Fibroblast of lung (primary cell): ENCODE measurements around the gene VPS13D. TPM values are rescaled to one million over a fixed set of nuclear protein-coding genes. Genes with fewer than 3 reads are reported as not detected.

ENCODE experiments used
- DNase-seq, 2 donors: peaks; one replicate each; pipeline versions ENCODE4 v3.0.0 to v3.0.0-alpha.2; 2010; ENCODE audit warnings: low read depth in 2 of 2
- H2AFZ ChIP-seq: 2 replicates; pipeline ENCODE4 v1.5.1; 2012; ENCODE audit warnings: low read length, control low read depth, inconsistent platforms
- H3K27ac ChIP-seq: 2 replicates; pipeline ENCODE4 v1.5.1; 2011; ENCODE audit warnings: low read length, control low read depth; ENCODE audit not compliant: insufficient read depth
- H3K27me3 ChIP-seq: 2 replicates; pipeline ENCODE4 v1.5.1; 2011; ENCODE audit warnings: mild to moderate bottlenecking, low read length; ENCODE audit not compliant: control insufficient read depth, insufficient read depth
- H3K36me3 ChIP-seq: 2 replicates; pipeline ENCODE4 v1.5.1; 2011; ENCODE audit warnings: low read length; ENCODE audit not compliant: control insufficient read depth, insufficient read depth
- H3K4me1 ChIP-seq: 2 replicates; pipeline ENCODE4 v1.5.1; 2011; ENCODE audit warnings: low read length; ENCODE audit not compliant: control insufficient read depth, insufficient read depth; ENCODE audit errors: extremely low read depth
- H3K4me2 ChIP-seq: 2 replicates; pipeline ENCODE4 v1.5.1; 2011; ENCODE audit warnings: low read length, control low read depth; ENCODE audit not compliant: insufficient read depth; ENCODE audit errors: extremely low read depth
- H3K4me3 ChIP-seq, 4 experiments: fragments of 200-600 bp in 1 of 4; sonication (generic) in 1 of 4; replicated peaks in 1 of 4; 2 replicates each; pipeline ENCODE4 v1.5.1; 2011 to 2016; ENCODE audit warnings: low read length in 4 of 4, low read depth in 3 of 4, mild to moderate bottlenecking in 3 of 4, control low read depth in 2 of 4, inconsistent platforms in 1 of 4, mixed read lengths in 1 of 4; ENCODE audit not compliant: insufficient read depth in 1 of 4; ENCODE audit errors: control extremely low read depth in 1 of 4
- H3K79me2 ChIP-seq: 2 replicates; pipeline ENCODE4 v1.5.1; 2012; ENCODE audit warnings: mild to moderate bottlenecking, low read length, inconsistent platforms; ENCODE audit not compliant: control insufficient read depth, insufficient read depth
- H3K9ac ChIP-seq: 2 replicates; pipeline ENCODE4 v1.5.1; 2011; ENCODE audit warnings: mild to moderate bottlenecking, low read length, control low read depth; ENCODE audit not compliant: insufficient read depth
- H3K9me3 ChIP-seq: 2 replicates; pipeline ENCODE4 v1.5.1; 2012; ENCODE audit warnings: low read depth, low read length; ENCODE audit not compliant: control insufficient read depth, insufficient read depth
- H4K20me1 ChIP-seq: 2 replicates; pipeline ENCODE4 v1.5.1; 2011; ENCODE audit warnings: low read length; ENCODE audit not compliant: control insufficient read depth, insufficient read depth; ENCODE audit errors: extremely low read depth
- EZH2 ChIP-seq: IDR thresholded peaks from 2 replicates; pipeline ENCODE4 v1.5.1; 2012; ENCODE audit warnings: low read length, control low read depth, mild to moderate bottlenecking; ENCODE audit errors: missing control alignments
- polyA plus RNA-seq, 2 donors: library from polyadenylated mRNA; depleted of rRNA in 1 of 2; stranded (reverse) in 1 of 2; unstranded in 1 of 2; fragments of >200 nt; gene quantifications; 2 replicates each; pipeline ENCODE4 v1.2.1, GENCODE V29; 2011 to 2012; ENCODE audit warnings: missing spikeins in 1 of 2
- total RNA-seq: library from RNA; depleted of rRNA; stranded (reverse); fragments of >200 nt; gene quantifications from 2 replicates; pipeline ENCODE4 v1.2.1, GENCODE V29; 2014
- TF ChIP-seq, protein P1 (sequence below), 2 donors: IDR thresholded peaks in 1 of 2; conservative IDR thresholded peaks in 1 of 2; 1 replicate in 1 of 2; 2 replicates in 1 of 2; pipeline ENCODE4 v1.5.1; 2011 to 2012; ENCODE audit warnings: low read length in 2 of 2, control low read depth in 1 of 2, inconsistent platforms in 1 of 2, low read depth in 1 of 2, mild to moderate bottlenecking in 1 of 2

Gene VPS13D
- total and polyA plus RNA-seq, 2 donors (not counting 1 experiment from before 2014, with no cell fraction given): 14.6 to 40.0 TPM

DNA sequence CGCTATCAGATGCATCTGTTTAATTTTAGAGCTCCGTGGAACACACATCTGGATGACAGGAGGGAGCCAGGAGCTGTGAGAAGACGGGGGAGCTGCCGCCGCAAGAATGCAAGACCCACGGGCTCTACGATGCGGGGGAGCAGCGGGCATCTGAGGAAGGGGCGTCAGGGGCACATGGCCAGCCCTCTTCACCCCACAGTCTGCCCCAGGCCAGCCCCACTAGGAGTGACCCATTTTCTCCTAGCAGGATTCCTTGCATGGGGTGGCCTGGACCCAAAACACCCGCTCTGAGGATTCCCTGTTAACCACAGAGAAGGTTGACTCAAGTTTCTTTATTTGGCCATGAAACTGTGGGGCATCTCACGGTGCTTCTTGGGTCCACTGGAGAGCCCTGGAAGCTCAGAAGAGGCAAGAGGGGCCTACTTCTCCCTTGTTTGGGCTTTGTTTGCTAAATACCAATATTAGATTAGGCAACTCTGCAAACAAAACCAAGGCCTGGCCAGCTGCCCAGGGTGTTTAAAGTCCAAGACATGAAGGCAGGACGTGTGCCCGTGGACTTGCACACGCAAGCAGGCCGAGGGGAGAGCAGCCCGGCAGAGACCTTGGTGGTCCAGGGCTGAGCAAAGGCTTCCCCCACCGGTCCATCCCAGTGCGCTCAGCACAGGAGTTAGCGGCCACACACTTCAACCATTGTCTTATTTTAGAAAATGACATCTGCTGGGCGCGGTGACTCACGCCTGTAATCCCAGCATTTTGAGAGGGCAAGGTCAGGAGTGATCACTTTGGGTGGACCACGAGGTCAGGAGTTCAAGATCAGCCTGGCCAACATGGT lies 298.4 kb downstream of the VPS13D start:
- no peaks in the 10 kb centered on the region for H3K79me2 ChIP-seq
- no peak for TF ChIP-seq EZH2
- TF ChIP-seq, protein P1, sequence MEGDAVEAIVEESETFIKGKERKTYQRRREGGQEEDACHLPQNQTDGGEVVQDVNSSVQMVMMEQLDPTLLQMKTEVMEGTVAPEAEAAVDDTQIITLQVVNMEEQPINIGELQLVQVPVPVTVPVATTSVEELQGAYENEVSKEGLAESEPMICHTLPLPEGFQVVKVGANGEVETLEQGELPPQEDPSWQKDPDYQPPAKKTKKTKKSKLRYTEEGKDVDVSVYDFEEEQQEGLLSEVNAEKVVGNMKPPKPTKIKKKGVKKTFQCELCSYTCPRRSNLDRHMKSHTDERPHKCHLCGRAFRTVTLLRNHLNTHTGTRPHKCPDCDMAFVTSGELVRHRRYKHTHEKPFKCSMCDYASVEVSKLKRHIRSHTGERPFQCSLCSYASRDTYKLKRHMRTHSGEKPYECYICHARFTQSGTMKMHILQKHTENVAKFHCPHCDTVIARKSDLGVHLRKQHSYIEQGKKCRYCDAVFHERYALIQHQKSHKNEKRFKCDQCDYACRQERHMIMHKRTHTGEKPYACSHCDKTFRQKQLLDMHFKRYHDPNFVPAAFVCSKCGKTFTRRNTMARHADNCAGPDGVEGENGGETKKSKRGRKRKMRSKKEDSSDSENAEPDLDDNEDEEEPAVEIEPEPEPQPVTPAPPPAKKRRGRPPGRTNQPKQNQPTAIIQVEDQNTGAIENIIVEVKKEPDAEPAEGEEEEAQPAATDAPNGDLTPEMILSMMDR (conservative IDR thresholded peaks at IDR 0.05 in 1 of 2, IDR thresholded peaks at IDR 0.05 in 1 of 2; ENCODE audit: low read depth in 1 of 2, low read length in 2 of 2): no peak
- no peak overlapping the region for H3K4me3 ChIP-seq
- H4K20me1 ChIP-seq: no peaks in the 10 kb centered on the region
- H3K4me2 ChIP-seq: peak overlapping the region; percentile 25
- H3K9me3 ChIP-seq: no peaks in the 10 kb centered on the region
- no peaks in the 10 kb centered on the region for H3K36me3 ChIP-seq
- H3K4me1 ChIP-seq: peaks cover 4% of the 10 kb centered on the region
- no peak overlapping the region for H3K27ac ChIP-seq
- H3K9ac ChIP-seq: no peak overlapping the region
- no peaks in the 10 kb centered on the region for H3K27me3 ChIP-seq
- peak; percentile 56 to 87 for DNase-seq
- H2AFZ ChIP-seq: no peak overlapping the region

DNA sequence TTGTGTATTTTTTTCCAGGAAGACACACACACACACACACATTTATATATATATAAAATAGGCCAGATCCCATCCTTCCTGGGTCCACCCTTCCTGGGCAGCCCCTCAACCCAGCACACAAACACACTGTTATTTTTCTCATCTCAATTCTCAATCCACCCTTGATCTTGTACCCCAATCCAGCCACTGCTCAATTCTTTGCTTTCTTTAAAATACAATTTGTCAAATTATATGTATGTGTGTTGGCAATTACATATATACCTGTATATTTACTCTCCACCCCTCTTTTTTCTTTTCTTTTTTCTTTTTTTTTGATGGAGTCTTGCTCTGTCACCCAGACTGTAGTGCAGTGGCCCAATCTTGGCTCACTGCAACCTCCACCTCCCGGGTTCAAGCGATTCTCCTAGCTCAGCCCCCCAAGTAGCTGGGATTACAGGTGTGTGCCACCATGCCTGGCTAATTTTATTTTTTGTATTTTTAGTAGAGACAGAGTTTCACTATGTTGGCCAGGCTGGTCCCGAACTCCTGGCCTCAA lies 299.9 kb downstream of the VPS13D start:
- H2AFZ ChIP-seq: no peak overlapping the region
- H3K79me2 ChIP-seq: no peaks in the 10 kb centered on the region
- TF ChIP-seq EZH2: no peak
- TF ChIP-seq, protein P1 (conservative IDR thresholded peaks at IDR 0.05 in 1 of 2, IDR thresholded peaks at IDR 0.05 in 1 of 2; ENCODE audit: low read depth in 1 of 2, low read length in 2 of 2): no peak
- no peak overlapping the region for H3K9ac ChIP-seq
- DNase-seq: no peak
- H3K9me3 ChIP-seq: no peaks in the 10 kb centered on the region
- H3K4me2 ChIP-seq: no peak overlapping the region
- H4K20me1 ChIP-seq: no peaks in the 10 kb centered on the region
- H3K36me3 ChIP-seq: no peaks in the 10 kb centered on the region
- H3K4me3 ChIP-seq: no peak overlapping the region
- H3K27ac ChIP-seq: no peak overlapping the region
- H3K27me3 ChIP-seq: no peaks in the 10 kb centered on the region
- H3K4me1 ChIP-seq: peaks cover 4% of the 10 kb centered on the region

DNA sequence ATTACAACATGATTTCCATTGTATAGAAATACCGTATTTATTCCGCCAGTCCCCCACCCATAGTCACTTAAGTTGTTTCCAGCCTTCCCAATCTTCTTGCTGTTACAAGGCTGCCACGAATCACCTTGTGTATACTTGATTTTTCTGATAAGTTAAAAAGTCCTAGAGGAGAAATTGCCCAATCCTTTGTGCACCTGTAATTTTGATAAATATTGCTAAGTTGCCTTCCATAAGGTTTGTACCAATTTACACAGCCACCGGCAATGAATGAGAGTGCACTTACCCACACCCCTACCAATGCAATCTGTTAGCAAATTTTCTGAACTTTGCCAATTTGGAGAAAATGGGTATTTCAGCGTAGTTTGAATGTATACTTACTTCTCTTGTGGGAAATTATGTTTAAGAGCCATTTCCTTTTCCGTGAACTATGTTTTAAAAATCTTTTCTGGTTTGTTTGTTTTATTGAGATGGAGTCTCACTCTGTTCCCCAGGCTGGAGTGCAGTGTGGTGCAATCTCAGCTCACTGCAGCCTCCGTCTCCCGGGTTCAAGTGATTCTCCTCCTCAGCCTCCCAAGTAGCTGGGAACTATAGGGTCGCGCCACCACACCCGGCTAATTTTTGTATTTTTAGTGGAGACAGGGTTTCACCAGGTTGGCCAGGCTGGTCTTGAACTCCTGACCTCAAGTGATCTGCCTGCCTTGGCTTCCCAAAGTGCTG lies 300.8 kb downstream of the VPS13D start:
- H3K4me2 ChIP-seq: no peak overlapping the region
- H3K4me3 ChIP-seq: no peak overlapping the region
- no peaks in the 10 kb centered on the region for H3K79me2 ChIP-seq
- H3K4me1 ChIP-seq: peaks cover 4% of the 10 kb centered on the region
- no peak overlapping the region for H2AFZ ChIP-seq
- no peaks in the 10 kb centered on the region for H3K27me3 ChIP-seq
- no peaks in the 10 kb centered on the region for H3K36me3 ChIP-seq
- H3K9ac ChIP-seq: no peak overlapping the region
- H3K27ac ChIP-seq: no peak overlapping the region
- TF ChIP-seq, protein P1 (conservative IDR thresholded peaks at IDR 0.05 in 1 of 2, IDR thresholded peaks at IDR 0.05 in 1 of 2; ENCODE audit: low read depth in 1 of 2, low read length in 2 of 2): no peak
- no peak for TF ChIP-seq EZH2
- no peaks in the 10 kb centered on the region for H4K20me1 ChIP-seq
- no peaks in the 10 kb centered on the region for H3K9me3 ChIP-seq
- no peak for DNase-seq
